HG02852 (cell line): ENCODE results near the gene MASP2.
"Not testable (repeated sequence)": the region's sequence is repeated elsewhere in the genome, so short reads cannot be mapped to it uniquely, and the experiment has no call there.

Experiments used
- ATAC-seq: cut with Tn5 transposase; IDR thresholded peaks from one replicate; pipeline ENCODE4 v1.9.1; 2021; ENCODE audit warnings: mild to moderate bottlenecking, moderate library complexity; ENCODE audit not compliant: unreplicated experiment

The MASP2 gene

DNA sequence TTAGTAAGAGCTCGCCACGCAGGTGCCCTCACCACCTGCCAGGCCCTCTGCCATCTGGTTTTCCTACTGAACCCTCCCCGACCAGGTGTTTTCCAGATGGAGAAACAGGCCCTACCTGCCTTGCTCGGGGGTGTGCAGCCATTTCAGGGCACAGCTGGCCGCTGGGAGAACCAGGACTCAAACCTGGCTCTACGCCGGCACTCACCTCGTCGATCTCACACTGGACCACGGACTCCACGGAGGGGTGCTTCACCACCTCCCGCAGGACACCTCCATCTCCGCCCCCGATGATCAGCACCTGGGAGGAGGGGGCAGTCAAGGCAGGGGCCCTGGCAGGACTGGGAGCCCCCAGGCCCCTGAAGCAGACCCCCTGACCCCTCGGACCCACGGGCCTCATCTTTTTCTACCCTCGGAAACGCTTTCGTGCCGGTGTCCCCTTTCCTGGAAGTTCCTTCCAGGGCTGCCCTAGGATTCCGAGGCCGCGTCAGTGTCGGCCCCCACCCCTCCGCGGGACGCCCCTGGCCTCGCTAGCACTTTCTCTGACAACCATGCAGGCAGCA is 11.6 kb upstream of the MASP2 start:
- ATAC-seq: no peak

DNA sequence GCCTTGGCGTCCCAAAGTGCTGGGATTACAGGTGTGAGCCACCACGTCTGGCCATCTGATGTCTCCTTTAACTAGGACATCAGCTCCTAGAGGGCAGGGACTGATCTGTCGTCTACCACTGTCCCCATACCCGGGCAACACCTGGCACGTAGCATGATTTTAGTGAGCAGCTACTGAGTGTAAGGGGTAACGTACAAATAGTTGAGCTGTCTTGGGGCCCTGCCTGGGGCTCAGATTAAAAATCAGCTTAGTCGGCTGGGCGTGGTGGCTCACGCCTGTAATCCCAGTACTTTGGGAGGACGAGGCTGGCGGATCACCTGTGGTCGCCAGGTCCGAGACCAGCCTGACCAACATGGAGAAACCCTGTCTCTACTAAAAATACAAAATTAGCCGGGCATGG is 11.0 kb upstream of the MASP2 start:
- ATAC-seq: no peak

DNA sequence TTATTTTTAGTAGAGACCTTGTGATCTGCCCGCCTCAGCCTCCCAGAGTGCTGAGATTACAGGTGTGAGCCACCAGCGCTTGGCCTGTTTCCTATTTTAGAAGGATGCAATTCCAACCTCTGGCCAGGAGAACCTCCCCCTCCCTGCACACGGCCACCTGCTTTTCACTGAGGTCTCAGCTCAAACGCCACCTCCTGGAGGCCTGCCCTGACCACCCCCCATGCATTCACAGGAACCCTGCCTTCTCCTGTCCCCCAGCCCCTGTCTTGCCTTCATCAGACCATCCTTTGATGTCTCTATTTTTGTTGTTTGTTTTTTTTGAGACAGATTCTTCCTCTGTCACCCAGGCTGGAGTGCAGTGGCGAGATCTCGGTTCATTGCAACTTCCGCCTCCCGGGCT is 10.4 kb upstream of the MASP2 start:
- no peak for ATAC-seq

DNA sequence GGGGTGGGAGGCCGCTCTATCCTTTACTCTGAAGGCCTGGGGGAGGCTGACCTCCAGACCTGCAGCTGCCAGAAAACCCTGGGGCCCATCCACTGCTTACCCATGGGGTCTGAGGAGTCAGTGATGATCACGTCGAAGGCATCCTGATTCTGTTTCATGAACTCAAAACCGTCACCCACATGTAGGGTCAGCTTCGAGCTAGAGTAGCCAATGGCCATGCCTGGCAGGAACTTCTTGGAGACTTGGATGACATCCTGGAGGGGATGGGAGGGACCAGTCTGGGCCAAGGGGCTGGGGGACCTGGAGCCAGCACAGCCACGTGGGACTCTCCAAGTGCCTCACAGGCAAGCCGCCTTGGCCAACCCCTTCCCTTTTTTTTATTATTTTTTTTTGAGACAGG is 9.5 kb upstream of the MASP2 start:
- no peak for ATAC-seq

DNA sequence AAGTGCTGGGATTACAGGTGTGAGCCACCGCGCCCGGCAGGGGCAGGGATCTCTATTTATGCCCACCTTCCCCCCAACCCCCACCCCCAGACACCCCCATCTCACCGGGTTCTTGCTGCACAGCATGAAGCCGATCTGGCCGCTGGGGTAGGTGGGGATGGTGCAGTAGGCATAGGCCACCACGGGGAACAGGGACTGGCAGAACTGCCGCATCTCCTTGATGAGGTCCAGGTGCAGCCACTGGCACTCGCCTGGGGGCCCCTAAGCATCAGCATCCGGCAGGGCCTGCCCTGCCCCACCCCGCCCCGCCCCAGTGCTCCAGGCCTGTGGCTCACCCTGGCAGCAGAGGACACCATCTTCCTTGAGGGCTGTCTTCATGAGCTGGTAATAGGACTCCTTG is 8.6 kb upstream of the MASP2 start:
- no peak for ATAC-seq

DNA sequence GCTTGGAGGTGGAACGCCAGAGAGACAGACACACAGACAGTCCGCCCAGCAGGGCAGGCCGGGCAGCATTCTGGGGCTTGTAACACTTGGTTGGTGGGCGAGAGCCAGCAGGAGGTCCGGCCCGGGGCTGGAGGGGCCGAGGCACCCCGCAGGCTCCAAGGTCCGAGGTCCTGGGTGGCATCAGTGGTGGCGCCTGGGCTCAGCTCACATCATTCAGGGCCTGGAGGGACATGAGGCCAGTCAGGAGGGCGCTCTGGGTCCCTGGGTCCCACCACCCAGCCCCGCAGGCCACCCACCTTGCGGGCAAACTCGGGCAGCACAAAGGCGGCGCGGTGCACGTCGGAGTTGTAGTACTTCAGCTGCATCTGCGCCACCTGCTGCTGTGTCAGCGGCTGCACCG is 7.6 kb upstream of the MASP2 start:
- ATAC-seq: no peak

DNA sequence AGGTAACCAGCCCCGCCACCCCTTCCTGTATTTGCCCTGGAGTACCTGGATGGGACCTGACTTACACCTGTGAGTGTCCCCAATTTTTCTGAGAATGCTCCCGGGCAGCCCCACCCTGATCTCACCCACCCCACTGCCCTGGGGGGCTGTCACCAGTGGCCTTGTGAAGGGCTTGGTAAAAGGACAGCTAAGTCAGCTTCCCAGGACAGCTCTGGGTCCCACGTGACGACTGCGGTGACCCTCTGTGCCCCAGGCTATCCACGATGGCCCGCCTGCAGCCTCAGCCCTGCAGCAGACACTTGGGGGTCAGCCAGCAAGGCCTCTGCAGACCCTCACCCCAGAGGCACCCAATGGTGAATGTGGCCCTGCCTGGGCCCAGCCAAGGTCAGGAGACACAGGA is 7.1 kb upstream of the MASP2 start:
- ATAC-seq: no peak

DNA sequence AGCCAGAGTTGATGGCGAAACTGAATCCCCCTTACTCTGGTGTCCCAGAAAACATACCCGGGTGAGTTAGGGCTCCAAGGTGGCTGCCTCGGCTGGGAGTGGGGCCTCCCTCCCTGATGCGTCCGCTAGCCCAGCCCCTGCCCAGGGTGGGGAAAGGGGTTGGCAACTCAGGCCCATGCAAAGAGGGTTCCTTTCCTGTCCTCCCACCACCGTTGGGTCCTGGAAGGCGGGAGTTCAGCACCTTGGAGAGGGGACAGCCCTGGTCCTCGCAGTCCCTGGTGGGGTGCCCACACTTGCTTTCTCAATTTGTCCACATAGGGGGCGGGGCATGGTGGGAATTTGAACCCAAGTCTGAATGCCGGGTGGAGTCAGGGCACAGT is 6.7 kb upstream of the MASP2 start:
- no peak for ATAC-seq

DNA sequence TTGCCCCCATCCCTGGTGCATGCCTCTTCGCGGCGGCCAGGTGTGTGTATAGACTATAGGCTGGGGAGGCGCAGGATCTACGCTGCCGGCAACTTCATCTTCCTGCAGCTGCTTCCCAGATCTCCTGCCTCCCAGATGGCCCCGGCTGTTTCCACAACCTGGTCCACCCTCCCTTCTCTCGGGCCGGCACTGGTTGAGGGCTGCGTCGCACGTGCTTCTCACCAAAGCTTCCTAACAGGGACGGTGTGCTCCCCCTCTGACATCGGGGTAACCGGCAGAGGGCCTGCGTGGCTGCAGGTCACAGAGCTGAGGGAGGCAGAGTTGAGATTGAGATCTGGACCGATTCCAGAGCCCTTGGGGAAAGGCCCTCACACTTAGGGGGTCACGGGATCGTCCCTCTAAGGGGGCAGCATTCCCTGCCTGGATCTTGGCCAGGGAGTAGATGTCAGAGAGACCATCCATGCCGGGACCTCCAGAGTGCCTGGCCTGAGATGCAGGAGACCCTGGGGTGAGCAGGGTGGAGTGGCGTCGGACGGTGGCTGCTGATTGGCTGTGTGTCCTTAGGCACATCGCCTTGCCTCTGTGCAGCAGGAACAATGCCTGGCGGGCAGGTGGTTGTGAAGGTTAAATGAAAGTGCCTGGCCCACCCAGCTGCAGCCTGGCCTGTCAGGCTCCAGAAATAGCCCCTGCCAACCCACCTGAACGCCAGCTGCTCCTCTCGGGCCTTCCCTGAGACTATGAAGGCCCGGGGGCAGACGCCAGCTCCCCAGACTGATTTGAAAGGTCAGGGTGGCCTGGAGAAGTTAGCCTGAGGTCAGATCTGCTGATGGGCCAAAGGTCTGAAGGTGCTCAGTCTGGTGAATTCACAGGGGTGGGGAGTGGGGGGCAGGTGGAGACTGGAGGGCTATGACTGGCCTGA is 6.1 kb upstream of the MASP2 start:
- no peak for ATAC-seq

DNA sequence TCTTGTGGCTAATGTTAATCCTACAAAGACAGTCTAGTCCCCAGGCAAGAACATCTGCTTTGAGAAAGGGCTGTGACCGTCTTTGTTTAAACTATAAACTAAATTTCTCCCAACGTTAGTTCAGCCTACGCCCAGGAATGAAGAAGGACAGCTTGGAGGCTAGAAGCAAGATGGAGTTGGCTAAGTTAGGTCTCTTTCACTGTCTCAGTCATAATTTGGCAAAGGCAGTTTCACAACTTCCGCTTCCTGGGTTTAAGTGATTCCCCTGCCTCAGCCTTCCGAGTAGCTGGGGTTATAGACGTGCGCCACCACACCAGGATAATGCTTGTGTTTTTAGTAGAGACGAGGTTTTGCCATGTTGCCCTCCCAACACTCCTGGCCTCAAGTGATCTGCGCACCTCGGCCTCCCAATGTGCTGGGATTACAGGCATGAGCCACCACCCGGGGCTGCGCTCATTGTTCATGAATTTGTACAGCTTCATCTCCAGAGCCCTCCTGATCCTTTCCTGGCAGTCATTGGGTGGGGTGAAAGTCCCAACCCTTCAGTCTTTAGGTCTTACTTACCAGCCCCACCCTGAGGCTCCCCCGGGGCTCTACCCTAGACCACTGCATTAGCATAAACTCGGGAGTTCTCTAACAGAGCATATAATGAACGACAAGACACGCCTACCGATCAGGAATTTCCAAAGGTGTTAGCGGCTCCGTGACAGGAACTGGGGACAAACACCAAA is 4.9 kb upstream of the MASP2 start:
- ATAC-seq: no peak

DNA sequence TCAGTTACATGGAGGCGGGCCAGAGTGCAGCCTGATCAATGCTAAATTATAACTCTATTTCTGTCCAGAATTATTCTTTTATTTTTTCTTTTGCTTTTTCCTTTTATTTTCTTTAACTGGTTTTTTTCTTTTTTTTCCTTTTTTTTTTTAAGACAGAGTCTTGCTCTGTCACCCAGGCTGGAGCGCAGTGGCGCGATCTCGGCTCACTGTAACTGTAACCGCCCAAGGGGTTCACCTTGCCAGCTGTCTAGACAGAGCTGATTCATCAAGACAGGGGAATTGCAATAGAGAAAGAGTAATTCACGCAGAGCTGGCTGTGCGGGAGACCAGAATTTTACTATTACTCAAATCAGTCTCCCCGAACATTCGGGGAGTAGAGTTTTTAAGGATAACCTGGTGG is 4.1 kb upstream of the MASP2 start:
- ATAC-seq: not testable (repeated sequence)

DNA sequence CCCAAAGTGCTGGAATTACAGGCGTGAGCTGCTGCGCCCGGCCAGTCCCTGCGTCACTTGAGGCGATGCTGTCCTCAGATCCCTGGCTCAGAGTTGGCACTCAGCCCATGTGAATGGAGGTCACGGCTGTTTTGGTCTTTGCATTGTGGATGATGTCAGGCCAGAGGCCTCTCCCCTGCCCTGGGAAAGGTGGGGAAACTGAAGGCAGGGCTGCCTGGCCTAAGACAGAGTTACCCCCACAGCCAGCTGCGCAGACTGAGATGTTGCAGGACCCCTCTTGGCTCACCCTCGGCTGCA is 821 bp downstream of the MASP2 start:
- ATAC-seq: no peak

DNA sequence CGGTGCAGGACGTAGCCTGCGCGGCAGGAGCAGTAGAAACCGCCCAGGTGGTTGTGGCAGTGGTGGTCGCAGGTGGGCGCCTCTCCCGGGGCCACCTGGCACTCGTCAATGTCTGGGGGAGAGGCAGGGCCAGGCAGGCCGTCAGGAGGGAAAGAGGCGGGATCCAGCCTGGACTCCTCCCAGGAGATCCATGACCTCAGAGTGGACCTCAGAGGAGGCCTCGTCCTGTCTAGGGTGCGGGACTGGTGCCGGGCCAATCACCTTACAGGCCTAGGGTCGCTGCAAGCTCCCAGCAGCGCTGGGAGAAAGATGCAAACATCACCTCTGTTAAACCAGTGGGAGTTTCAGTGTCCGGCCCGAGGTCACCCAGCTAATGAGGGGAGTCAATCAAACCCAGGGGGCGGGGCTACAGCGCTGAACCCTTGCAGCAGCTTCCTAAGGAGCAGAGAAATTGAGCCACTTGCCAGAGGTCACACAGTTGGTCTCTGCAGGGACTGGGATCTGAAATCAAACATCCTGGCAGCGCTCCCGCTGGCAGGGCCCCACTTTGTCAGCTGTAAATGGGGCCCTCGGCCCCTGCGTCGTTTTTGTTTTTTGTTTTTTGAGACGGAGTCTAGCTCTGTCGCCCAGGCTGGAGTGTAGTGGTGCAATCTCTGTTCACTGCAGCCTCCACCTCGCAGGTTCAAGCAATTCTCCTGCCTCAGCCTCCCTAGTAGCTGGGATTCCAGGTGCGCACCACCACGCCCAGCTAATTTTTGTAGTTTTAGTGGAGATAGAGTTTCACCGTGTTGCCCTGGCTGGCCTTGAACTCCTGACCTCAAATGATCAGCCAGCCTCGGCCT is 1.4 kb downstream of the MASP2 start:
- ATAC-seq: no peak

DNA sequence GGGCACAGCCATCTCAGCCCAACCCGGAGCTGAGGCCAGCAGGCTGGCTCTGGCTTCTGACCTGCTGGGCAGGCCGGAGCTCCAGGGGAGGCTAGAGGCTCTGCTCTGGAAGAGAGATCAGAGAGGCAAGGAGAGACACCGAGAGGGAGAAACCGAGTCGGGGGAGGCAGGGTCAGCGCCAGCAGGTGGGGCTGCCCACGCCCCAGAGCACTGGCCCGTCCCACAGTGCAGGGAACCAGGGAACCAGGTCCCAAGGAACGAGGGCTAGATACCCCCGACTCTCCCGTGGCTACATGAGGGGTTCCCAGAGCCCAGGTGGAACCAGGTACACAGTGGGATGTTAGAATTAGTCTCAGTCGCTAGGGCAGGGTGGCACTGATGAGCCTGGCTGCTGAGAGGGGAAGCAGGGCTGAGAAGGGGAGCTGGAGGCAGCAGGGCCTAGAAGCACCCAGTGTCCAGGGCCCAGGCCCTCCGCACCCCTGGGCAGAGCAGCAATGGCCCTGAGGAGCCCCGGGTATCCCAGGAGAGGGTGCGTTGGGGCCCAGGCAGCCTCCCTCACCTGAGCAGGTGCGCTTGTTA is 2.1 kb downstream of the MASP2 start:
- ATAC-seq: no peak

DNA sequence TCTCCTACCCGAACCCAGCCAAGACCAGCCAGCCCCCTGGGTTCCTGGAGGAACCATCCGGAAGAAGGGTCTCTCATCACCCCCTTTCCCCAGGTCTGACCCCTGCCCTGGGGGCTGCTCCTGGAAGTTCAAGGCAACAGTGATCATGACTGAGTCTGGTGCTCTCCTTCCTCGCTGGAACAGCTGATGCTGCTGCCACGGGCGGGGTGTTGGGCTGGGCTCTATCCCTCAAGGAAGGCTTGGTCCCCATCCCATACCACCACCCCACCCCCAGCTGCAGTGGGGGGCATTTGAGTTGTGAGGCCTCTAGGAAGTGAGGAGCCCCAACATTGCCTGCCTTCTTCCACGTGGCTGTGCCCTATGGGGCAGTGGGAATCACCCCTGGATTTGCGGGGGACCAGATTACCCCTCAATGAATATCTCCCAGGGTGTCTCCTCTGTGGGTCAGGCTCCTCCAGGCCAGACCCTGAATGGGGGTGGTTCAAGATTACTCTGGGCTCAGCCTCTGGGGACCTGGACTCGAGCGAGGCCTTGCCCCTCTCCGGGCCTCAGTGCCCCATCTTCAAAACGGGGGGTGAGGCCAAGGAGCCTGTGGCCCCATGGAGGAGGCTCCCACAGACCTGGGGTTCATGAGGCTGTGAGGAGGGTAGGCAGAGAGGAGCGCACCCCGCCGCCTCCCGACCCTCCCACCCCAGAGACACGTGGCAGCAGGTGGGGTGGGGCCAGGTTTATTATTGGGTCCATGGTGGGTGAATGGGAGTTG is 2.8 kb downstream of the MASP2 start:
- ATAC-seq: no peak

DNA sequence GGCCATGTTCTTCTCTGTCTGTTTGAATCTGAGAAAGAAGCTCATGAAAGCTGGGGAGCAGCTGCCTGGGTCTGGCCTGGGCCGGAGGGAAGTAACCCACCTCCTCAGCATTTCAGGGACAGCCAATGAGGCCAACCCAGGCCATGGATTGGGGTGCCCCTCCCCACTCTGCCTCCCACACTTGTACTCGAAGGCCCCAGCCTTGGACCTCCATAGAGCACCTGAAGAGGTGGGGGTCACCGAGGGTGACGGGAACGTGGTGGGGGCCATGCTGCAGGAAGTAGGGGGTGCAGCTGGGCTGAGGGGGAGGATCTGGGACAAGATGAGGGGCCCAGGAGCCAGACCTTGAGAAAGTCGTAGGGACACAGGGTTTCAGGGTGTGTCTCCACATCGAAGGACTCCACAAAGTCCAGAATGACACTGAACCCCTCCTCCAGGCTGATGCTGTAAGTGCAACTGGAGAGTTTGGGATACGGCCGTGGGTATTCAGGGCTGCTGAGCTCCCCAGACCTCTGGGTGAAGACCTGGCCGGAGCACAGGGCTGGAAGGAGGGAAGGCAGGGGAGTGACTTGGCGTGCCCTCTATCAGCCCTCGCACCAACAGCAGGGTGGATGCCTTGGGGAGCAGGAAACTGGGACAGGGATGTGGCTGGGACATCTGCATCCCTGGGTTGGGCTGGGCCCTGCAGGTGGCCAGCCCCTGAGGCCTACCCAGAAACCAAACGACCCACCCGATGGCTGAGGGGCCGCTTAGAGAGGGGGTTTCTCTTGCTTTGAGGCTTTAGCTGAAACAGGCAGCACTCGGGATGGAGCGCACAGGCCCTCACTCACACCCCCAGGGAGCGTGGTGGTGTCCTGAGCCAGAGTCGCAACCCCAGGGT is 3.8 kb downstream of the MASP2 start:
- ATAC-seq: no peak

DNA sequence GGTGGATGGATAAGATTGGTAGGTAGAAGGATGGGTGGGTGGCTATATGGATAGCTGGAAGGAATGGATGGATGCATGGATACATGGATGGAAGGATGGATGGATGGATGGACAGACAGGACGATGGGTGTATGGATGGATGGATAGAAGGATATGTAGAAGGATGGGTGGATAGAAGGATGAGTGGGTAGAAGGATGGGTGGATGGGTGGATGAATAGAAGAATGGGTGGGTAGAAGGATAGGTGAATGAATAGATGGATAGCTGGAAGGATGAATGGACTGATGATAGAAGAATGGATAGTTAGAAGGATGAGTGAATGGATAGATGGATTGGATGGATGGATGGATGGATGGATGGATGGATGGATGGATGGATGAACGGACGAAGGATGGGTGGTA is 5.0 kb downstream of the MASP2 start:
- ATAC-seq: no peak

DNA sequence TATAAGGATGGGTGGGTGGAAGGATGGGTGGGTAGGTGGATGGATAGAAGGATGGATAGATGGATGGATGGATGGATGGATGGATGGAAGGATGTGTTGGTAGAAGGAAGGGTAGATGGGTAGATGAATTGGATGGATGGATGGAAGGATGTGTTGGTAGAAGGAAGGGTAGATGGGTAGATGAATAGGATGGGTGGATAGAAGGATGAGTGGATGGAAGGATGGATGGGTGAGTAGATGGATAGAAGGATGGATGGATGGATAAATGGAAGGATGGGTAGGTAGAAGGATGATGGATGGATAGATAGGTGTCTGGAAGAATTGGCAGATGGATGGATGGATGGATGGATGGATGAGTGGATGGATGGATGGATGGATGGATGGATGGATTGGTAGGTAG is 6.0 kb downstream of the MASP2 start:
- ATAC-seq: no peak

DNA sequence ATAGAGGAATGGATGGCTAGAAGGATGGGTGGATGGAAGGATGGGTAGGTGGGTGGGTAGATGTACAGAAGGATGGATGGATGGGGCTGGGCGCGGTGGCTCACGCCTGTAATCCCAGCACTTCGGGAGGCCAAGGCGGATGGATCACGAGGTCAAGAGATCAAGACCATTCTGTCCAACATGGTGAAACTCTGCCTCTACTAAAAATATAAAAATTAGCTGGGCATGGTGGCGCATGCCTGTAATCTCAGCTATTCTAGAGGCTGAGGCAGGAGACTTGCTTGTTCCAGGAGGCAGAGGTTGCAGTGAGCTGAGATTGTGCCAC is 7.0 kb downstream of the MASP2 start:
- not testable (repeated sequence) for ATAC-seq
